Epithelial cell of proximal tubule (primary cell): ENCODE data around the gene MEIOB. TPM values are rescaled to one million over a fixed set of nuclear protein-coding genes. Genes with fewer than 3 reads are reported as not detected.
"Not testable (repeated sequence)": the region's sequence is repeated elsewhere in the genome, so short reads cannot be mapped to it uniquely, and the experiment has no call there.

ENCODE experiments used
- DNase-seq: peaks from one replicate; pipeline ENCODE4 v3.0.0-alpha.2; 2011; ENCODE audit warnings: low read depth
- H3K4me3 ChIP-seq: 2 replicates; pipeline ENCODE4 v1.5.1; 2011; ENCODE audit warnings: low read depth, mild to moderate bottlenecking, low read length
- total RNA-seq: library from RNA; depleted of rRNA; stranded (reverse); fragments of >200 nt; gene quantifications from 2 replicates; pipeline ENCODE4 v1.2.3, GENCODE V29; 2015
- TF ChIP-seq, protein P1 (sequence below): conservative IDR thresholded peaks from 2 replicates; pipeline ENCODE4 v1.5.1; 2012; ENCODE audit warnings: low read depth, mild to moderate bottlenecking, low read length

MEIOB gene, protein sequence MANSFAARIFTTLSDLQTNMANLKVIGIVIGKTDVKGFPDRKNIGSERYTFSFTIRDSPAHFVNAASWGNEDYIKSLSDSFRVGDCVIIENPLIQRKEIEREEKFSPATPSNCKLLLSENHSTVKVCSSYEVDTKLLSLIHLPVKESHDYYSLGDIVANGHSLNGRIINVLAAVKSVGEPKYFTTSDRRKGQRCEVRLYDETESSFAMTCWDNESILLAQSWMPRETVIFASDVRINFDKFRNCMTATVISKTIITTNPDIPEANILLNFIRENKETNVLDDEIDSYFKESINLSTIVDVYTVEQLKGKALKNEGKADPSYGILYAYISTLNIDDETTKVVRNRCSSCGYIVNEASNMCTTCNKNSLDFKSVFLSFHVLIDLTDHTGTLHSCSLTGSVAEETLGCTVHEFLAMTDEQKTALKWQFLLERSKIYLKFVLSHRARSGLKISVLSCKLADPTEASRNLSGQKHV
- total RNA-seq: 2.1 and 6.4 TPM in 2 replicates

DNA sequence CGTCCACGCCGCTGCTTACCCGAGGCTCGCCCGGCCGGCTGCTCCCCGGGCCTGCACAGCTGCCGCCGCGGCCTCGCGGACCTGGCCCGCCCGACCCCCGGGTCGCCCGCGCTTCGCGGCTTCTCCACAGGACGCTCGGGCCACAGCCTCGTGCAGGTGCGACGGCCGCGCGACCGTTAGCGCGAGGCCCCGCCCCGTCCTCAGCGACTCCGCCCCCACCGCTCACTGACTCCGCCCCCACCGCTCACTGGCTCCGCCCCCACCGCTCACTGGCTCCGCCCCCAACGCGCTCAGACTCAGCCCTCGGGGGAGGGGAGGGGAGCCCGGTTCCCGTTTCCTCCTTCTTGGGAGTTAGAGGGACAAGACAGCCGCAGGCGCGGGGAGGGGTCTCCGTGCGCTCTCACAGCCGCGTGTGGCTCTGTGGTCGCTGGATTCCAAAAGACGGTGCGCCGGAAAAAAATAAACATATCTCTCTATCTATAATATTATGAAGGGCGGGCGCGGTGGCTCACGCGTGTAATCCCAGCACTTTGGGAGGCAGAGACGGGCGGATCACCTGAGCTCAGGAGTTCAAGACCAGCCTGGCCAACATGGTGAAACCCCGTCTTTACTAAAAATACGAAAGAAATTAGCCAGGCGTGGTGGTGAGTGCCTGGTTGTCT lies at the start of gene MEIOB:
Gene MEIOB, minus strand, starts transcription at position 191 of the 662 bp plus-strand sequence. CDS start 3,989 bp downstream, outside the sequence.
- TF ChIP-seq, protein P1, sequence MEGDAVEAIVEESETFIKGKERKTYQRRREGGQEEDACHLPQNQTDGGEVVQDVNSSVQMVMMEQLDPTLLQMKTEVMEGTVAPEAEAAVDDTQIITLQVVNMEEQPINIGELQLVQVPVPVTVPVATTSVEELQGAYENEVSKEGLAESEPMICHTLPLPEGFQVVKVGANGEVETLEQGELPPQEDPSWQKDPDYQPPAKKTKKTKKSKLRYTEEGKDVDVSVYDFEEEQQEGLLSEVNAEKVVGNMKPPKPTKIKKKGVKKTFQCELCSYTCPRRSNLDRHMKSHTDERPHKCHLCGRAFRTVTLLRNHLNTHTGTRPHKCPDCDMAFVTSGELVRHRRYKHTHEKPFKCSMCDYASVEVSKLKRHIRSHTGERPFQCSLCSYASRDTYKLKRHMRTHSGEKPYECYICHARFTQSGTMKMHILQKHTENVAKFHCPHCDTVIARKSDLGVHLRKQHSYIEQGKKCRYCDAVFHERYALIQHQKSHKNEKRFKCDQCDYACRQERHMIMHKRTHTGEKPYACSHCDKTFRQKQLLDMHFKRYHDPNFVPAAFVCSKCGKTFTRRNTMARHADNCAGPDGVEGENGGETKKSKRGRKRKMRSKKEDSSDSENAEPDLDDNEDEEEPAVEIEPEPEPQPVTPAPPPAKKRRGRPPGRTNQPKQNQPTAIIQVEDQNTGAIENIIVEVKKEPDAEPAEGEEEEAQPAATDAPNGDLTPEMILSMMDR: no peak
- peak within 1 kb of the TSS; percentile 41 for H3K4me3 ChIP-seq
- DNase-seq: no peak

DNA sequence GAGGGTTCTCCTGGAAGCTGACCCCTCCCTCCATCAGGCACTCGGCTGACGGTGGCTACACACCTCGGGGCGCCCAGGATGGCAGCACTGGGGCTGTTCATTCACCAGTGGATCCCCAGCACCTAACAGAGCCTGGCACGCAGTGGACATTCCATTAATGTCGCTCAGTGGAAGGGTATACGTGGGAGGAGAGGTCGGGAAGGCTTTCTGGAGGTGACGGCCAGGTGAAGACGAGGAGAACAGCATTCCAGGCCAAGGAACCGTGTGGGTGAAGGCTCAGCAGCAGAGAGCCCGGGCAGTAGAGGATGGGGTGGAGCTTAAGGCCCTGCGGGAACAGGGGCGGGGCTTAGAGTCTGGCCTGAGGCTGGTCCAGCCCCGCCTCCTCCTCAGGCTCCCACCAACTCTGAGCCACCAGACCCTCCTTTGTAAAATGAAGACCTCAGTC lies 48.8 kb upstream of the MEIOB start:
- no peak overlapping the region for H3K4me3 ChIP-seq
- TF ChIP-seq, protein P1: no peak
- no peak for DNase-seq

DNA sequence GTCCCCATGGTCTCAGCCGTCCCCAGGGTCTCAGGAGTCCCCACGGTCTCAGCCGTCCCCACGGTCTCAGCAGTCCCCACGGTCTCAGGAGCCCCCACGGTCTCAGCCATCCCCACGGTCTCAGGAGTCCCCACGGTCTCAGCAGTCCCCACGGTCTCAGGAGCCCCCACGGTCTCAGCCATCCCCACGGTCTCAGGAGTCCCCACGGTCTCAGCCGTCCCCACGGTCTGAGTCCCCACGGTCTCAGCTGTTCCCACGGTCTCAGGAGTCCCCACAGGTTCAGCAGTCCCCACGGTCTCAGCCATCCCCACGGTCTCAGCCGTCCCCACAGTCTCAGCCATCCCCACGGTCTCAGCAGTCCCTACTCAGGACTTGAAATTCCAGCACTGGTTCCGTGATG lies 48.2 kb upstream of the MEIOB start:
- not testable (repeated sequence) for H3K4me3 ChIP-seq

DNA sequence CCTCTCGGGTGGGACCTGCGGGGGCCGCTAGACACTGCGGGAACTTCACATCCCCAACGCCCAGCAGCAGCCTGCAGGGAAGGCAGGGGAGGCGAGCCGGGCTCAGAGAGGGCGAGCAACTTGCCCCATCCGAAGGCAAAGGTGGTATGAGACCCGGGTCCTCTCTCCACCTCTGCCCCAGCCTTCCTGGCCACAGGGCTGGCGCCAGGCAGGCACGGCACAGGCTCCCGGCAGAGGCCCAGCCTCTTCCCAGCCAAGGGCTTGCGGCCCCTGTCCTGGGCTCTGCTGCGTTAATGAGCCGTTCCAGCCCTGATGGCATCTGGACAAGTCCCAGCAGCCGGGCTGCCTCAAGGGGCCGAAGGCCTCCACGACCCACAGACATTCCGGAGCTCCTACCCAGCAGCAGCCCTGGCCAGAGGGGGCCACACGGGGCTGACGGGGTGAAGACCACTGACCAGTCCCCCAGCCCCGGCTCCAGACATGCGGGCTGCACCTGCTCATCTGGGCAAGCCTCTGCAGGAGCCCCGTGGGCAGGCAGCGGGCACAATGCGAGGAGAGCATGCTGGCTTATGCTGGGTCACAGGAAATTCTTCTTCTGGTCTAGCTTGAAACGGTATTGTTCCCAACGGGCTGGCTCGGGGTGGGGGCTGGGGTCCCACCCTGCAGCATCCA lies 47.5 kb upstream of the MEIOB start:
- DNase-seq: no peak
- TF ChIP-seq, protein P1: no peak
- H3K4me3 ChIP-seq: no peak overlapping the region

More for the DNA sequence above, 48.2 kb upstream of the MEIOB start:
- not testable (repeated sequence) for DNase-seq

DNA sequence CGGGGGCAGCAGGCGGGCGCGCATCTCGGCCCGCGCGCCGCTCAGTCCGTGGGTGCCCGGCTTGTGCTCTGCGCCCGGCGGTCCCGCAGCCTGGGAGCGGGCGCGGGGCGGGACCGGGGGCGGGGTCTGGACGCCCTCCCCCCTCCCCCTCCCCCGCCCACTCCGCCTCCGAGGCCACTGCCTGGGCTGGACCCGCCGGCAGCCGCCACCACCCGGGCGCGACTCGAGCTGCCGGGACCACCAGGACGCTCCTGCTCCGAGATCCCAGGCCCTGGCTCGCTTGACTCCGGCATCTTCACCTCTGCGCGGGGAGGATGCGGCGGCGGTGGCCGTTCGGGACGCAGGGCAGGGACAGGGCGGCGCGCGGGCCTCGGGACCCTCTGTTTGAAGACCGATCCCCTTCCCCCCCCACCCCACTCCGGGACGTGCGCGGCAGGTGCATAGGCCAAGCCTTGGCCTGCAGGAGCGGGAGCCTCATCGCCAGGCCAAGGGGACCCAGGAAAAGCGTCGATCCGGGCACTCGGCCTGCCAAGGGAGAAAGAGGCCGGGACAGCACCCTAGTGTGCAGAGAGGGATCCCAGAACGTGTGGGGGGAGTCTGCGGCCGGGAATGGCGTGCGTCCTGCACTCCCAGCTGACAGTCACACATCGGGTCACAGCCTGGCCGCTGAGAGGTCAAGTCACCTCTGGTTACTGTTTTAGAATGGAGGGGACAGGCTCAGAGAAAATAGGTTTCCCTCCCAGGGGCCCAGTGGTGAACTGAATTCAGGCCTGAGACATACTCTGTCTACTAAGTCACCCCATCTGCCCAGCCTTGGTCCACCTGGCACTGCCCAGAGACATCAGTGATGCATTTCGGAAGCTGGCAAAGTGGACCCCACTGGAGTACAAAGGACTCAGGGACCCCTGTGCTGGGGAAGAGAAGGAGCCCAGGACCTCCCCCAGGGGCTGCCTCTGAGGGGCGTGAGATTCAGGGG lies 46.7 kb upstream of the MEIOB start, which contains the start of gene HS3ST6:
Gene HS3ST6, minus strand, starts transcription at position 65 of the 976 bp plus-strand sequence. CDS start 92 bp downstream, outside the sequence.
- no peak for DNase-seq
- no peak within 1 kb of the TSS for H3K4me3 ChIP-seq
- TF ChIP-seq, protein P1: no peak

DNA sequence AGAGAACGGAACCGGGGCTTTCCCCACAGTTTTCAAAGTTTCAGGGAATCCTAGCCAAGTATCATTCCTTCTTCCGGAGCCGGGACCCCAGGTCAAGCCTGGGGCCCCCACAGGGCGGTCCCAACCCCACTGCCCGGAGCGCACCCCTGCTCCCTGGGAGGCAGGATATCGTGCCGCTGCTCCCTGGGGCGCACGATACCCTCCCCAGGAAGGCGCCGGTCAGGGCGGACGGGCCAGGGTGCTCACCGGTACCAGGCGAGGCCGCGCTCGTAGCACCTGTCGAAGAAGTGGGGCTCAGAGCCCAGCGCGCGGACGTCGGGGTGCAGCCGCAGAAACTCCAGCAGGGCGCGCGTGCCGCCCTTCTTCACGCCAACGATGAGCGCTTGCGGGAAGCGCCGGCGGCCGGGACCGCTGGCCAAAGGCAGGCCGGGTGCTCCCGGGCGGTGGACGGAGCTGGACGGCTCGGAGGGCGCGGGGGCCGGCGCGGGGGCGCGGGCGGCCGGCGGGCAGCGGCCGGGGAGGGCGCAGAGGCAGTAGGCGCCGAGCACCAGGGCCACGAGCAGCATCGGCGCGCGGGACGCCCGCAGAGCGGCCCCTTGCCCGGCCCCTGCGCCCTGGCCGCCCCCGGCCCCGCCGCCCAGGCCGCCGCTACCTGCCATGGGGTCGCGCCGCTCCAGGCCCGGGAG lies 45.8 kb upstream of the MEIOB start:
- no peak overlapping the region for H3K4me3 ChIP-seq
- TF ChIP-seq, protein P1: no peak
- no peak for DNase-seq
